Panc1 (cell line): ENCODE results near the gene PHF10. TPM values are rescaled to one million over a fixed set of nuclear protein-coding genes. Genes with fewer than 3 reads are reported as not detected.
A peak's percentile ranks its signal among the peaks of the same experiment; 100 is the strongest.

Source experiments
- ATAC-seq: fragments of 200-7000 bp; cut with Tn5 transposase; 2 replicates; pipeline ENCODE4 v1.9.1; 2020; ENCODE audit warnings: mild to moderate bottlenecking, moderate library complexity
- BruUV-seq: library from RNA; stranded (reverse); fragments of 400-500 nt; replicated peaks from 2 replicates; lab custom pipeline; 2021; lab: Mats Ljungman, UMichigan
- CTCF ChIA-PET: fragments of 300-600 bp; sonication (Branson Sonifier 250); formaldehyde crosslinking; loops from one replicate; lab custom pipeline; 2022; ENCODE audit warnings: antibody characterized with exemption; lab: Charles Lee
- POLR2A ChIA-PET: fragments of 300-600 bp; sonication (Branson Sonifier 250); formaldehyde crosslinking; loops from one replicate; lab custom pipeline; 2022; ENCODE audit warnings: antibody characterized with exemption; lab: Charles Lee
- DNase-seq: peaks from one replicate; pipeline ENCODE4 v3.0.0-alpha.2; 2010; ENCODE audit warnings: low read depth, low spot score
- H3K27ac ChIP-seq: 2 replicates; pipeline ENCODE4 v1.5.1; 2011; ENCODE audit warnings: mild to moderate bottlenecking, low read length, inconsistent platforms
- H3K27me3 ChIP-seq: fragments of 200-500 bp; sonication (Bioruptor generic); 2 replicates; pipeline ENCODE4 v1.6.0; 2014; ENCODE audit warnings: low read length, inconsistent platforms; ENCODE audit not compliant: control insufficient read depth, insufficient read depth
- H3K36me3 ChIP-seq: fragments of 200-500 bp; sonication (Bioruptor generic); 2 replicates; pipeline ENCODE4 v1.5.1; 2014; ENCODE audit warnings: inconsistent platforms, mild to moderate bottlenecking, low read length, moderate library complexity; ENCODE audit not compliant: control insufficient read depth, insufficient read depth
- H3K4me1 ChIP-seq: 2 replicates; pipeline ENCODE4 v1.5.1; 2011; ENCODE audit warnings: inconsistent platforms, mild to moderate bottlenecking, low read length, moderate library complexity; ENCODE audit not compliant: control insufficient read depth, insufficient read depth
- H3K4me3 ChIP-seq, 2 experiments: 2 replicates each; pipeline ENCODE4 v1.5.1; 2011 to 2012; ENCODE audit warnings: low read depth in 2 of 2, low read length in 2 of 2, mild to moderate bottlenecking in 2 of 2, inconsistent platforms in 1 of 2, moderate library complexity in 1 of 2
- H3K9me3 ChIP-seq: fragments of 200-500 bp; sonication (Bioruptor generic); 2 replicates; pipeline ENCODE4 v1.5.1; 2014; ENCODE audit warnings: low read depth, mild to moderate bottlenecking, inconsistent platforms, low read length, moderate library complexity; ENCODE audit not compliant: control insufficient read depth, insufficient read depth
- POLR2AphosphoS5 ChIP-seq: IDR thresholded peaks from 2 replicates; pipeline ENCODE4 v1.6.1; 2012; ENCODE audit warnings: mild to moderate bottlenecking, low read depth, low read length, moderate library complexity
- SIN3A ChIP-seq: IDR thresholded peaks from 2 replicates; pipeline ENCODE4 v1.6.1; 2012; ENCODE audit warnings: low read depth, mild to moderate bottlenecking, low read length, moderate library complexity, borderline replicate concordance; ENCODE audit not compliant: insufficient read depth
- TCF7L2 ChIP-seq: IDR thresholded peaks from 2 replicates; pipeline ENCODE4 v1.6.1; 2011; ENCODE audit warnings: mild to moderate bottlenecking, low read depth, low read length, inconsistent platforms
- in situ Hi-C: cut with HindIII; loops from 2 replicates; pipeline ENCODE4 v1.10.0; 2016; ENCODE audit warnings: low sequenced_read_pairs, low pct_unique_long_range_greater_than_20kb
- intact Hi-C: fragments of 100-400 bp; cut with micrococcal nuclease; formaldehyde crosslinking; loops from one replicate; pipeline ENCODE4 v1.10.0; 2022; ENCODE audit not compliant: unreplicated experiment
- total RNA-seq: library from RNA; stranded (reverse); gene quantifications from one replicate; pipeline ENCODE4 v1.2.1, GENCODE V29; 2021; ENCODE audit not compliant: unreplicated experiment
- TF ChIP-seq, protein P1 (sequence below): fragments of 450-650 bp; IDR thresholded peaks from 2 replicates; pipeline ENCODE4 v1.5.1; 2017; ENCODE audit warnings: mild to moderate bottlenecking
- TF ChIP-seq, protein P2 (sequence below), 2 experiments: IDR thresholded peaks; 2 replicates each; pipeline ENCODE4 v1.6.1; 2011 to 2012; ENCODE audit warnings: low read depth in 2 of 2, control low read depth in 1 of 2, low read length in 1 of 2, mild to moderate bottlenecking in 1 of 2, moderate library complexity in 1 of 2; ENCODE audit not compliant: insufficient read depth in 1 of 2

The PHF10 gene
- total RNA-seq, 1 experiment from 2014 or later: 71.7 TPM

DNA sequence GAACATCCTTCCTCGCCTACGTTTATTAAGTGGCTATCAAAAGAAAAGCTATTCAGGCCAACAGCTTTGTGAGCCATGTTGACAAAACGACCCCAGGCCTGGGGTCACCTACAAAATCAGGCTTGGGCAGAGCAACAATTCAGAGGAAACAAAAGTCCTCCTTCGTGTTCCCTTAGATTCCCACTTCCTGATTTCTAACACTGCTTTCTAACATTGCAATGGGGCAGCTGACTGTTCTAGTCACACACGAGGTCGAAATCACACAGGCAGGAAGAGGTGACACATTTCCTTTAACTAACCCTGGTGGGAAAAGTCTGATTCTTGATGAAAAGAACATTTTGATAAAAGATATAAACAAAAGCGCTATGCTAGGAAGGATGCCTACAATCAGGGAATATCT, 54.4 kb downstream of the PHF10 start:
- DNase-seq: no peak
- H3K36me3 ChIP-seq: peaks cover 22% of the 10 kb centered on the region

DNA sequence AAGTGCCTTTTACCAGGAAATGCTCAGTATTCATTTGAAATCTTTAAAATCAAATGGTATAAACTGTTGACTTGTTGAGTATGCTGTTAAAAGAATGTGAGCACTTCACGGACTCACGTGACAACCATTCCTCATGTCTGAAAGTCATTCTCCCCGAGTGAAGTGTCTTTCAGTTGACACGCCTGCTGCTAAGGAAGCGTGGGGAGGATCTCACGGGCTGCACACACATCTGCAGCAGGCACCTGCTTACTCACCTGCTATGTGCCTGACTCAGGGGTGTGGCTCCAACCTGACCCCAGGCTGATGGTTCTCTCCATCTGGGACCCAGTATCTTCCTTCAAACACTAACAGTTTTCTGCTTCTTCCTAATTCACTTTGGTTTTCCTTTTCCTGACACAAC, 55.2 kb downstream of the PHF10 start:
- TF ChIP-seq, protein P1, sequence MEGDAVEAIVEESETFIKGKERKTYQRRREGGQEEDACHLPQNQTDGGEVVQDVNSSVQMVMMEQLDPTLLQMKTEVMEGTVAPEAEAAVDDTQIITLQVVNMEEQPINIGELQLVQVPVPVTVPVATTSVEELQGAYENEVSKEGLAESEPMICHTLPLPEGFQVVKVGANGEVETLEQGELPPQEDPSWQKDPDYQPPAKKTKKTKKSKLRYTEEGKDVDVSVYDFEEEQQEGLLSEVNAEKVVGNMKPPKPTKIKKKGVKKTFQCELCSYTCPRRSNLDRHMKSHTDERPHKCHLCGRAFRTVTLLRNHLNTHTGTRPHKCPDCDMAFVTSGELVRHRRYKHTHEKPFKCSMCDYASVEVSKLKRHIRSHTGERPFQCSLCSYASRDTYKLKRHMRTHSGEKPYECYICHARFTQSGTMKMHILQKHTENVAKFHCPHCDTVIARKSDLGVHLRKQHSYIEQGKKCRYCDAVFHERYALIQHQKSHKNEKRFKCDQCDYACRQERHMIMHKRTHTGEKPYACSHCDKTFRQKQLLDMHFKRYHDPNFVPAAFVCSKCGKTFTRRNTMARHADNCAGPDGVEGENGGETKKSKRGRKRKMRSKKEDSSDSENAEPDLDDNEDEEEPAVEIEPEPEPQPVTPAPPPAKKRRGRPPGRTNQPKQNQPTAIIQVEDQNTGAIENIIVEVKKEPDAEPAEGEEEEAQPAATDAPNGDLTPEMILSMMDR: no peak
- TF ChIP-seq POLR2AphosphoS5: no peak
- TF ChIP-seq, protein P2, sequence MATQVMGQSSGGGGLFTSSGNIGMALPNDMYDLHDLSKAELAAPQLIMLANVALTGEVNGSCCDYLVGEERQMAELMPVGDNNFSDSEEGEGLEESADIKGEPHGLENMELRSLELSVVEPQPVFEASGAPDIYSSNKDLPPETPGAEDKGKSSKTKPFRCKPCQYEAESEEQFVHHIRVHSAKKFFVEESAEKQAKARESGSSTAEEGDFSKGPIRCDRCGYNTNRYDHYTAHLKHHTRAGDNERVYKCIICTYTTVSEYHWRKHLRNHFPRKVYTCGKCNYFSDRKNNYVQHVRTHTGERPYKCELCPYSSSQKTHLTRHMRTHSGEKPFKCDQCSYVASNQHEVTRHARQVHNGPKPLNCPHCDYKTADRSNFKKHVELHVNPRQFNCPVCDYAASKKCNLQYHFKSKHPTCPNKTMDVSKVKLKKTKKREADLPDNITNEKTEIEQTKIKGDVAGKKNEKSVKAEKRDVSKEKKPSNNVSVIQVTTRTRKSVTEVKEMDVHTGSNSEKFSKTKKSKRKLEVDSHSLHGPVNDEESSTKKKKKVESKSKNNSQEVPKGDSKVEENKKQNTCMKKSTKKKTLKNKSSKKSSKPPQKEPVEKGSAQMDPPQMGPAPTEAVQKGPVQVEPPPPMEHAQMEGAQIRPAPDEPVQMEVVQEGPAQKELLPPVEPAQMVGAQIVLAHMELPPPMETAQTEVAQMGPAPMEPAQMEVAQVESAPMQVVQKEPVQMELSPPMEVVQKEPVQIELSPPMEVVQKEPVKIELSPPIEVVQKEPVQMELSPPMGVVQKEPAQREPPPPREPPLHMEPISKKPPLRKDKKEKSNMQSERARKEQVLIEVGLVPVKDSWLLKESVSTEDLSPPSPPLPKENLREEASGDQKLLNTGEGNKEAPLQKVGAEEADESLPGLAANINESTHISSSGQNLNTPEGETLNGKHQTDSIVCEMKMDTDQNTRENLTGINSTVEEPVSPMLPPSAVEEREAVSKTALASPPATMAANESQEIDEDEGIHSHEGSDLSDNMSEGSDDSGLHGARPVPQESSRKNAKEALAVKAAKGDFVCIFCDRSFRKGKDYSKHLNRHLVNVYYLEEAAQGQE (IDR thresholded peaks at IDR 0.05; ENCODE audit: insufficient read depth in 1 of 2, low read depth in 2 of 2, low read length in 1 of 2): no peak
- TF ChIP-seq TCF7L2: no peak
- no peaks in the 10 kb centered on the region for H3K9me3 ChIP-seq
- H3K4me1 ChIP-seq: no peaks in the 10 kb centered on the region
- ATAC-seq (no peak), DNase-seq (no peak)
- peaks cover 22% of the 10 kb centered on the region for H3K36me3 ChIP-seq
- ChIA-PET POLR2A (no interaction called here), CTCF (interaction anchor here (0.6 kb wide), 1 partner anchor 939 kb away, joined by 3 read pairs; no protein-coding TSS in a partner anchor)
- in situ Hi-C loops: no loop called here
- no peaks in the 10 kb centered on the region for H3K27me3 ChIP-seq
- no peak overlapping the region for H3K4me3 ChIP-seq
- H3K27ac ChIP-seq: no peak overlapping the region
- TSS peak; percentile 39 for BruUV-seq
- intact Hi-C loops: no loop called here

More for the DNA sequence above, 54.4 kb downstream of the PHF10 start:
- ChIA-PET CTCF (interaction anchor here (0.6 kb wide), 2 partner anchors 277 to 938 kb away, joined by 3 to 5 read pairs; no protein-coding TSS in a partner anchor), POLR2A (no interaction called here)
- intact Hi-C loops (no loop called here), in situ Hi-C loops (no loop called here)
- no peak for ATAC-seq
- Histone ChIP-seq H3K9me3 (no peaks in the 10 kb centered on the region), H3K4me1 (no peaks in the 10 kb centered on the region), H3K27ac (no peak overlapping the region), H3K27me3 (no peaks in the 10 kb centered on the region), H3K4me3 (no peak overlapping the region)
- TF ChIP-seq, protein P1: no peak
- TF ChIP-seq TCF7L2 (no peak), SIN3A (no peak)
- BruUV-seq: no TSS peak
